TTC549 (cell line): ENCODE results near the gene LHFPL6.

Source experiments
- FAIRE-seq: peaks from 2 replicates; lab custom pipeline; 2012; peaks lifted over from hg19 to GRCh38; lab: Jason Lieb, UNC

The LHFPL6 gene

DNA sequence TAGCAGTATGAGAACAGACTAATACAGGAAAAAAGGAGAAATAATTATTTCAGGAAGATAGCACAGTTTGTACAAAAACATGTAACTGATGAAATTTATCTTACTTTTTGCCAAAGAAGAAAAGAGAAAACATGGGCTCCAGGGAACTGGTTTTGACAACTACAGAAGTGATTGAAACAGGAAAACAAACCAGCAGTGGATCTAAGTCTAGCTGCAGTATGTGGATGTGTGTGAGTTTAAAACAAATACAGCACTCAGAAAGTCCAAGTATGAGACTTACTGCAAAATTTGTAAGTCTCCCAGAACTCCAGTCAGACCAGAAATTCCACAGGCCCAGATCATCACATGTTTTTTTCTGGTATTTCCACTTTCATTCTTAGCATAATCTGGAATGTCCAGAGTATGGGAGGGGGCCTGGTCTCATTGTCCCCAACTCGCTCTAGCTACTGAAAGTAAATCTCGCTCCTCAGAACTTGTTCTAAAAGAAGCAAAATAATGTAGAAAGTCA is 305.3 kb downstream of the LHFPL6 start:
- FAIRE-seq: no peak

GRCh38 chr13:39297023-39297422 is 306.0 kb downstream of the LHFPL6 start:
- FAIRE-seq: no peak

- no peak for FAIRE-seq
These were observed 306.8 kb downstream of the LHFPL6 start for GRCh38 chr13:39296193-39296592.
